IMR-90 (cell line): ENCODE measurements around the gene CALR3. TPM values are rescaled to one million over a fixed set of nuclear protein-coding genes. Genes with fewer than 3 reads are reported as not detected.
"Not testable (repeated sequence)": the region's sequence is repeated elsewhere in the genome, so short reads cannot be mapped to it uniquely, and the experiment has no call there.

Source experiments
- ATAC-seq: fragments of 200-7000 bp; cut with Tn5 transposase; 2 replicates; pipeline ENCODE4 v1.9.1; 2020; ENCODE audit warnings: low read depth, mild to moderate bottlenecking, moderate library complexity
- BruUV-seq: library from RNA; stranded (reverse); fragments of 400-500 nt; replicated peaks from 2 replicates; lab custom pipeline; 2021; lab: Mats Ljungman, UMichigan
- CTCF ChIA-PET: fragments of 300-600 bp; formaldehyde crosslinking; extraction: SDS; loops from one replicate; lab custom pipeline; 2021; ENCODE audit warnings: antibody characterized with exemption; lab: Yijun Ruan, JAX
- POLR2A ChIA-PET: fragments of 300-600 bp; sonication (Branson Sonifier 250); formaldehyde crosslinking; loops from one replicate; lab custom pipeline; 2022; ENCODE audit warnings: antibody characterized with exemption; ENCODE audit not compliant: unreplicated experiment; lab: Charles Lee
- DNase-seq: peaks from one replicate; pipeline ENCODE4 v3.0.0; 2013
- H2AFZ ChIP-seq: replicated peaks from 2 replicates; pipeline ENCODE3; 2013; ENCODE audit warnings: low read length, mild to moderate bottlenecking; ENCODE audit not compliant: poor library complexity
- H2AK5ac ChIP-seq: 2 replicates; pipeline ENCODE4 v1.6.1; 2013; ENCODE audit warnings: low read depth, low read length, inconsistent platforms
- H2AK9ac ChIP-seq: replicated peaks from 2 replicates; pipeline ENCODE3; 2013; ENCODE audit warnings: mild to moderate bottlenecking, low read depth, low read length, moderate library complexity; ENCODE audit not compliant: poor library complexity
- H2BK120ac ChIP-seq: 2 replicates; pipeline ENCODE4 v1.6.1; 2013; ENCODE audit warnings: low read depth, low read length, inconsistent platforms
- H2BK15ac ChIP-seq: 3 replicates; pipeline ENCODE4 v1.6.1; 2013; ENCODE audit warnings: low read depth, low read length, inconsistent platforms
- H2BK20ac ChIP-seq: 2 replicates; pipeline ENCODE4 v1.6.1; 2013; ENCODE audit warnings: low read depth, mild to moderate bottlenecking, inconsistent platforms, low read length, moderate library complexity
- H2BK5ac ChIP-seq: 2 replicates; pipeline ENCODE4 v1.6.1; 2013; ENCODE audit warnings: mild to moderate bottlenecking, low read depth, low read length, inconsistent platforms; ENCODE audit not compliant: poor library complexity, severe bottlenecking
- H3K14ac ChIP-seq: replicated peaks from 2 replicates; pipeline ENCODE4 v1.6.1; 2013; ENCODE audit warnings: low read depth, low read length, inconsistent platforms
- H3K18ac ChIP-seq: 2 replicates; pipeline ENCODE4 v1.6.1; 2013; ENCODE audit warnings: low read depth, low read length, control low read depth
- H3K23ac ChIP-seq: 2 replicates; pipeline ENCODE4 v1.6.1; 2013; ENCODE audit warnings: low read depth, low read length, inconsistent platforms
- H3K27ac ChIP-seq: 2 replicates; pipeline ENCODE4 v1.5.1; 2013; ENCODE audit warnings: mild to moderate bottlenecking, control low read depth, low read length; ENCODE audit not compliant: insufficient read depth
- H3K27me3 ChIP-seq: 2 replicates; pipeline ENCODE4 v1.6.1; 2013; ENCODE audit warnings: low read length; ENCODE audit not compliant: control insufficient read depth, insufficient read depth
- H3K36me3 ChIP-seq: 2 replicates; pipeline ENCODE4 v1.6.1; 2013; ENCODE audit warnings: low read length, mixed read lengths; ENCODE audit not compliant: control insufficient read depth, insufficient read depth
- H3K4ac ChIP-seq: 2 replicates; pipeline ENCODE4 v1.6.1; 2013; ENCODE audit warnings: low read depth, low read length, inconsistent platforms
- H3K4me1 ChIP-seq: 2 replicates; pipeline ENCODE4 v1.6.1; 2013; ENCODE audit warnings: low read length, mixed read lengths; ENCODE audit not compliant: control insufficient read depth, insufficient read depth
- H3K4me2 ChIP-seq: 2 replicates; pipeline ENCODE4 v1.6.1; 2013; ENCODE audit warnings: low read depth, mild to moderate bottlenecking, control low read depth, low read length, moderate library complexity
- H3K4me3 ChIP-seq: 2 replicates; pipeline ENCODE4 v1.5.1; 2013; ENCODE audit warnings: low read depth, mild to moderate bottlenecking, control low read depth, low read length, moderate library complexity; ENCODE audit not compliant: insufficient read depth
- H3K56ac ChIP-seq: 2 replicates; pipeline ENCODE4 v1.6.1; 2013; ENCODE audit warnings: low read length, inconsistent platforms; ENCODE audit not compliant: insufficient read depth; ENCODE audit errors: extremely low read depth
- H3K79me1 ChIP-seq, 2 experiments: 2 replicates each; pipeline ENCODE4 v1.6.1; 2013; ENCODE audit warnings: low read length in 2 of 2, inconsistent platforms in 1 of 2, low read depth in 1 of 2
- H3K9ac ChIP-seq: 2 replicates; pipeline ENCODE4 v1.6.1; 2013; ENCODE audit warnings: low read depth, low read length, control low read depth
- H3K9me1 ChIP-seq: 2 replicates; pipeline ENCODE4 v1.6.1; 2013; ENCODE audit warnings: low read length, inconsistent platforms; ENCODE audit not compliant: insufficient read depth
- H3K9me3 ChIP-seq: 2 replicates; pipeline ENCODE4 v1.6.1; 2013; ENCODE audit warnings: low read length; ENCODE audit not compliant: control insufficient read depth, insufficient read depth
- H4K20me1 ChIP-seq: 2 replicates; pipeline ENCODE4 v1.6.1; 2013; ENCODE audit warnings: low read length, inconsistent platforms; ENCODE audit not compliant: insufficient read depth
- H4K5ac ChIP-seq: 2 replicates; pipeline ENCODE4 v1.6.1; 2013; ENCODE audit warnings: mild to moderate bottlenecking, low read depth, low read length, control low read depth
- H4K8ac ChIP-seq, 2 experiments: 2 replicates each; pipeline ENCODE4 v1.6.1; 2013; ENCODE audit warnings: low read depth in 2 of 2, low read length in 2 of 2, control low read depth in 1 of 2, inconsistent platforms in 1 of 2
- H4K91ac ChIP-seq: 2 replicates; pipeline ENCODE4 v1.6.1; 2013; ENCODE audit warnings: low read depth, low read length, inconsistent platforms; ENCODE audit not compliant: insufficient read depth
- CEBPB ChIP-seq: IDR thresholded peaks from 2 replicates; pipeline ENCODE4 v1.6.1; 2012; ENCODE audit warnings: low read depth, low read length, improper control_type of control experiment
- FOS ChIP-seq: fragments of 150-350 bp; IDR thresholded peaks from 2 replicates; pipeline ENCODE4 v1.6.1; 2016; ENCODE audit warnings: low read depth, low read length
- NFE2L2 ChIP-seq: fragments of 150-350 bp; IDR thresholded peaks from 2 replicates; pipeline ENCODE4 v1.6.1; 2016; ENCODE audit warnings: low read depth, mild to moderate bottlenecking, low read length
- WGBS, 2 experiments: methylation state at CpG; one replicate each; pipeline versions ENCODE4 v1.1.5 to v1.1.7; 2013; ENCODE audit warnings: missing lambda C conversion rate in 2 of 2; ENCODE audit not compliant: insufficient read length in 1 of 2; ENCODE audit errors: extremely low coverage in 2 of 2; 5-methylcytosine and 5-hydroxymethylcytosine counted together
- dilution Hi-C: fragments of 300-500 bp; cut with HindIII; formaldehyde crosslinking; loops from one replicate; pipeline ENCODE4 v1.14.3; 2018; ENCODE audit warnings: low sequenced_read_pairs; ENCODE audit not compliant: unreplicated experiment
- in situ Hi-C: fragments of 300-500 bp; cut with MboI; formaldehyde crosslinking; loops from 3 replicates; pipeline ENCODE4 v1.14.3; 2019; ENCODE audit warnings: low sequenced_read_pairs, inconsistent platforms, mixed read lengths
- intact Hi-C: fragments of 100-400 bp; cut with micrococcal nuclease; formaldehyde crosslinking; loops from 2 replicates; pipeline ENCODE4 v1.10.0; 2022
- polyA plus RNA-seq, 3 experiments: library from polyadenylated mRNA; depleted of rRNA; stranded (reverse); fragments of >200 nt; gene quantifications; 2 replicates each; pipeline ENCODE4 v1.2.3, GENCODE V29; 2012; ENCODE audit warnings: low replicate concordance in 1 of 3
- total RNA-seq: library from RNA; depleted of rRNA; stranded (reverse); fragments of >200 nt; gene quantifications from 2 replicates; pipeline ENCODE4 v1.2.3, GENCODE V29; 2012
- TF ChIP-seq, protein P1 (sequence below): fragments of 150-350 bp; IDR thresholded peaks from 2 replicates; pipeline ENCODE4 v1.6.1; 2017; ENCODE audit warnings: mild to moderate bottlenecking, antibody characterized with exemption, low read length, low read depth

CALR3 gene
- total and polyA plus RNA-seq, 2 of the 4 experiments (the other 2 are of a cell fraction): not detected

DNA sequence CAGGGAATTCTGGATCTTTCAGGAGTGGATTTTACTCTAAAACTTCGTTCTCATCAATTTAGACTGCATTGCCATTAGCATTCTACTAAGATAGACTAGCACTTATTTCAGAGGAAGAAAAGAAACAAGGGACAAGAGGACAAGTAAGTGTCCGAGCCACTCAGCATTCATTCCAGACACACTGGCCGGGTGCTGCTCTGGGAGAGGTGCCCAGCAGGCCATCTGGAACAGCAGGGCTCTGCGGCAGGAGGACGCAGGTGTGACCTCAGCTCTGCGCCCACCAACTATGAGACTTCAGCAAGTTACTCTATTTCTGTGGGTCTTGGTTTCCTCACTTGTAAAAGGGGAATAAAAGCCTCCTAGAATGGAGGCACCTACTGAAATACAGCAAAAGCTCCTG, 28.4 kb downstream of the CALR3 start:
- Histone ChIP-seq H4K8ac (no peak overlapping the region), H3K14ac (no peak overlapping the region), H2AK5ac (no peak overlapping the region), H3K9me3 (no peaks in the 10 kb centered on the region), H3K4me3 (no peak overlapping the region), H3K56ac (no peak overlapping the region), H3K9ac (no peak overlapping the region), H3K36me3 (no peaks in the 10 kb centered on the region), H3K4me2 (no peak overlapping the region), H3K27ac (no peak overlapping the region), H4K20me1 (peaks cover 80% of the 10 kb centered on the region), H2BK5ac (no peak overlapping the region), H3K27me3 (no peaks in the 10 kb centered on the region), H3K4me1 (peaks cover 14% of the 10 kb centered on the region), H2BK20ac (no peak overlapping the region), H4K5ac (no peak overlapping the region), H2BK15ac (no peak overlapping the region), H2BK120ac (no peak overlapping the region), H2AK9ac (no peak overlapping the region), H3K18ac (no peak overlapping the region), H4K91ac (no peak overlapping the region), H3K9me1 (peaks cover 16% of the 10 kb centered on the region), H3K4ac (no peak overlapping the region), H3K23ac (no peak overlapping the region), H3K79me1 (peaks cover 45 to 80% of the 10 kb centered on the region in 2 experiments), H2AFZ (no peak overlapping the region)
- ATAC-seq: no peak
- WGBS, 2 experiments: 100% methylated on average over 2 of the region's 6 CpGs; no CpG with 5 or more reads in 1 of the 2 experiments
- POLR2A ChIA-PET: no interaction called here
- CTCF ChIA-PET: no interaction called here
- TF ChIP-seq, protein P1, sequence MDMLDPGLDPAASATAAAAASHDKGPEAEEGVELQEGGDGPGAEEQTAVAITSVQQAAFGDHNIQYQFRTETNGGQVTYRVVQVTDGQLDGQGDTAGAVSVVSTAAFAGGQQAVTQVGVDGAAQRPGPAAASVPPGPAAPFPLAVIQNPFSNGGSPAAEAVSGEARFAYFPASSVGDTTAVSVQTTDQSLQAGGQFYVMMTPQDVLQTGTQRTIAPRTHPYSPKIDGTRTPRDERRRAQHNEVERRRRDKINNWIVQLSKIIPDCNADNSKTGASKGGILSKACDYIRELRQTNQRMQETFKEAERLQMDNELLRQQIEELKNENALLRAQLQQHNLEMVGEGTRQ: no peak
- no peak for TF ChIP-seq FOS
- no peak for TF ChIP-seq NFE2L2
- no peak for TF ChIP-seq CEBPB
- in situ Hi-C loops: no loop called here
- dilution Hi-C loops: no loop called here
- DNase-seq: no peak
- BruUV-seq: no TSS peak
- intact Hi-C loops: no loop called here

DNA sequence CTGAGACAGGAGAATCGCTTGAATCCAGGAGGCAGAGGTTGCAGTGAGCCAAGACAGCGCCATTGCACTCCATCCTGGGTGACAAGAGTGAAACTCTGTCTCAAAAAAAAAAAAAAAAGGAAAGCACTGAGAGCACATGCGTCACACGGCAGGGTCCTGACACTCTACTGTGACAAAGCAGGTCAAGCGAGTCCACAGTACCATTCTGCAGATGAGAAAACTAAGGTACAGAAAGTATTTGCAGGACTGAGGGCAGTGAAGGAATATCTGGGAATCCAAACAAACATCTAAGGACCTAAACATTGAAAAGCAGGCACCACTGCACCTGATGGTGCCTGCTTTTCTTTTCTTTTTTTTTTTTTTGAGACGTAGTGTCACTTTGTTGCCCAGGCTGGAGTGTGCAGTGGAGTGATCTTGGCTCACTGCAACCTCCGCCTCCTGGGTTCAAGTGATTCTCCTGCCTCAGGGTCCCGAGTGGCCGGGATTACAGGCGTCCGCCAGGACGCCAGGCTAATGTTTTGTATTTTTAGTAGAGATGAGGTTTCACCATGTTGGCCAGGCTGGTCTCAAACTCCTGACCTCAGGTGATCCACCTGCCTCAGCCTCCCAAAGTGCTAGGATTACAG, 29.1 kb downstream of the CALR3 start:
- peaks cover 17% of the 10 kb centered on the region for H3K9me1 ChIP-seq
- H3K4ac ChIP-seq, H3K27ac ChIP-seq, H4K91ac ChIP-seq, H2BK20ac ChIP-seq, H3K9ac ChIP-seq, CTCF ChIA-PET, POLR2A ChIA-PET, H3K23ac ChIP-seq, H3K4me2 ChIP-seq, H3K4me3 ChIP-seq, H2BK120ac ChIP-seq, H4K8ac ChIP-seq, H2AK5ac ChIP-seq, H3K9me3 ChIP-seq, in situ Hi-C loops, H4K5ac ChIP-seq, BruUV-seq, H3K27me3 ChIP-seq, intact Hi-C loops, H2BK15ac ChIP-seq, dilution Hi-C loops, H3K14ac ChIP-seq, H3K36me3 ChIP-seq, H3K18ac ChIP-seq, H3K56ac ChIP-seq, H2AK9ac ChIP-seq, H2BK5ac ChIP-seq, ATAC-seq, H2AFZ ChIP-seq, DNase-seq: not testable (repeated sequence)
- WGBS, 2 experiments: 79% methylated on average over 3 of the region's 12 CpGs; no CpG with 5 or more reads in 1 of the 2 experiments
- peaks cover 86% of the 10 kb centered on the region for H4K20me1 ChIP-seq
- H3K79me1 ChIP-seq: peaks cover 47 to 86% of the 10 kb centered on the region in 2 experiments
- H3K4me1 ChIP-seq: peaks cover 11% of the 10 kb centered on the region
